T-helper 2 cell (primary cell): ENCODE results near the gene LCN15.
"Not testable (repeated sequence)": the region's sequence is repeated elsewhere in the genome, so short reads cannot be mapped to it uniquely, and the experiment has no call there.

Source experiments
- DNase-seq, 5 experiments: peaks; one replicate each; pipeline versions ENCODE4 v3.0.0 to v3.0.0-alpha.2; 2012 to 2022

The LCN15 gene

GRCh38 chr9:136773386-136774044, 9.2 kb upstream of the LCN15 start:
- DNase-seq, result peak in 1 of 5 experiments; percentile 27

- no peak for DNase-seq
Measured at GRCh38 chr9:136771907-136772415, 7.6 kb upstream of the LCN15 start.

GRCh38 chr9:136769710-136770191, 5.4 kb upstream of the LCN15 start:
- peak in 3 of 5 experiments; percentile 26 to 57 (median 44) for DNase-seq

DNA sequence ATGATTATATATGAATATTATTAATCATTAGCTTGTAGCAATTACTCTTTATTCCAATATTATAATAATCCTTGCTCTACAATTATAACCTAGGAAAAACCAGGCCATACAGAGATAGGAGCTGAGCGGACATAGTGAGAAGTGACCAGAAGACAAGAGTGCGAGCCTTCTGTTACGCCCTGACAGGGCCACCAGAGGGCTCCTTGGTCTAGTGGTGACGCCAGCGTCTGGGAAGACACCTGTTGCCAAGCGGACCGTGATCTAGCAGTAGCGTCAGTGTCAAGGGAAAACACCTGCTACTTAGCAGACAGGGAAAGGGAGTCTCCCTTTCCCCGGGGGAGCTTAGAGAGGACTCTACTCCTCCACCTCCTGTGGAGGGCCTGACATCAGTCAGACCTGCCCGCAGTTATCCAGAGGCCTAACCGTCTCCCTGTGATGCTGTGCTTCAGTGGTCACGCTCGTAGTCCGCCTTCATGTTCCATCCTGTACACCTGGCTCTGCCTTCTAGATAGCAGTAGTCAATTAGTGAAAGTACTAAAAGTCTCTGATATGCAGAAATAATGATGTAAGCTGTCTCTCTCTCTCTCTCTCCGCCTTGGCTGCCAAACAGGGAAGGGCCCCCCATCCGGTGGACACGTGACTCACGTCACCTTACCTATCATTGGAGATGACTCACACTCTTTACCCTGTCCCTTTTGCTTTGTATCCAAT, 2.2 kb upstream of the LCN15 start:
- DNase-seq, result peak in 3 of 5 experiments; percentile 37 to 45 (median 40)

DNA sequence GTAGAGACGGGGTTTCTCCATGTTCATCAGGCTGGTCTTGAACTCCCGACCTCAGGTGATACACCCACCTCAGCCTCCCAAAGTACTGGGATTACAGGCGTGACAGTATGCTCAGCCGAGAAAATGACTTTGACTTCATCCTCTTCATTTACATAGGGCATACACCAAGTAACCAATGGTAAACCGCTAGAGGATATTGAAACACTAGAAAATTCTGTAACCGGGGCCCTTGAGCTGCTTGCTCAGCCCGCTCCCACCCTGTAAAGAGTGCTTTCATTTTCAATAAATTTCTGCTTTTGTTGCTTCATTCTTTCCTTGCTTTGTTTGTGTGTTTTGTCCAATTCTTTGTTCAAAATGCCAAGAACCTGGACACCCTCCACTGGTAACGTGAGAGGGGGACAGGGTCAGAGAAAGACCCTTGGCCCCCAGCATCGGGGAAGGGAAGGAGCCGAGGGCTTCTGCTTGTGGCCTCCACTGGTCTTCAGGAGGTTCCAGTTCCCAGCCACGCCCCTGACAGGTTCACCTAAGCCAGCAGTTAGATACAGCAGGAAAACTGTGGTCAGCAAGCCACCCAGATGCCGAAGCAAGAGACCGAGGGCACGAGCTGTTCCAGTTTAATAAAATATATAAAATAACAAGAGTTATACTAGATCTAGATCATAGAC, 1.6 kb upstream of the LCN15 start:
- DNase-seq, result not testable (repeated sequence)

- DNase-seq, result no peak
Measured at GRCh38 chr9:136765041-136765440, 723 bp upstream of the LCN15 start.

- no peak for DNase-seq
Measured at GRCh38 chr9:136763649-136764035, 676 bp downstream of the LCN15 start.

GRCh38 chr9:136762915-136763648, 1.2 kb downstream of the LCN15 start:
- peak in 2 of 5 experiments; percentile 40 to 43 for DNase-seq

- no peak for DNase-seq
Measured at GRCh38 chr9:136762221-136762691, 2.1 kb downstream of the LCN15 start.

DNA sequence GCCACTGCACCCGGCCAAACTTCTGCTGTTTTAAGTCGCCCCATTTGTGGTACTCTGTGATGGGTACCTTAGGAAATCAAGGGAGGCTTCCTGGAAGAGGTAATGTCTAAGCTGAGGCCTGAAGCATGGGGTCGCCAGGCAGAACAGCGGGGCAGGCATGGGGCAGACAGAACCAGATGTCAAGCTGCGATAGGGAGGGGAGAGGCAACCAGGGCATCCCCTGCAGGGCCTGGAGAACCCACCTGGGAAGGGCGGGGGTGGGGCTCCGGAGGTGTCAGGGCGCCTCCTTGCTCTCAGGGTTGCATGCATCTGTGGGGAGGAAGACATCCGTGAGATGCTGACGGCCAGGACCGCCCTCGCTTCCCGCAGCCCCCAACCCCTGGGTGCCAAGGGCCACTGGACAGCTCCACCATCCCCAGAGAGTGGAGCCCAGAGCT, 2.8 kb downstream of the LCN15 start:
- no peak for DNase-seq

DNA sequence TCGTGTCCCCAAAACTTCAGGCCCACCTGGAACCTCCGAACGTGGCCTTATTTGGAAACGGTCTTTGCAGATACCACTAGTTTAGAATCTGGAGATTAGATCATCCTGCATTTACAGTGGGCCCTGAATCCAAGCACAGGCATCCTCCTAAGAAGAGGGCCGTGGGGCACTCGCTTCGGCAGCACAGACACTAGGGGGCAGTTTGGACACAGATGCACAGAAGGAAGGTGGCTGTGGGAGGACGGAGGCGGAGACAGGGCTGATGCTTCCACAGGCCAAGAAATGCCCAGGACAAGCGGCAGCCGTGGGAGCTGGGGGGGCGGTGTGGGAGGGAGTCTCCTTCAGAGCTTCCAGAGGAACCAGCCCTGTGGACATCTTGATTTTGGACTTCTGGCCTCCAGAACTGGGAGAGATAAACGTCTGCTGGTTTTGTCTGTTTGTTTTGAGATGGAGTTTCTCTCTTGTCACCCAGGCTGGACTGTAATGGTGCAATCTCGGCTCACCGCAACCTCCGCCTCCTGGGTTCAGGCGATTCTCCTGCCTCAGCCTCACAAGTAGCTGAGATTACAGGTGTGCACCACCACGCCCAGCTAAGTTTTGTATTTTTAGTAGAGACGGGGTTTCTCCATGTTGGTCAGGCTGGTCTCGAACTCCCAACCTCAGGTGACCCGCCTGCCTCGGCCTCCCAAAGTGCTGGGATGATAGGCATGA, 3.3 kb downstream of the LCN15 start:
- DNase-seq, result not testable (repeated sequence)

DNA sequence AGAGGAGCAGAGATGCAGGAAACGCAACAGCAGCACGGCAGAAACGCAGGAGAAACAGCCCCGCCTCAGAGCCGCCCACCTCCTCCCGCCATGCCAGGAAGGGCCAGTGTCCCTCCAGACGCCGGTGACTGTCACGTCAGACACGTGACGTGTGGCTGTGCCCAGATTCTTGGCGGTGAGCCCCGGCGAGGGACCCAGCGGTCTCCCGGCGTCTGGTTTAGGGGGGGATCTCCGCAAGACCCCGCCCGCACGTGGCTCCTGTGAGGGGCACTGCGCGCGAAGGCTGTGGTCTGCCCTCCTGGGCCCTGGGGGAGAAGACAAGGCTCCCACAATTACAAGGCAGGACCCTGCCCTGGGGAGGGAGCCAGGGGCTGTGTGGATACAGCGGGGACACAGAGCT, 3.9 kb downstream of the LCN15 start:
- no peak for DNase-seq

DNA sequence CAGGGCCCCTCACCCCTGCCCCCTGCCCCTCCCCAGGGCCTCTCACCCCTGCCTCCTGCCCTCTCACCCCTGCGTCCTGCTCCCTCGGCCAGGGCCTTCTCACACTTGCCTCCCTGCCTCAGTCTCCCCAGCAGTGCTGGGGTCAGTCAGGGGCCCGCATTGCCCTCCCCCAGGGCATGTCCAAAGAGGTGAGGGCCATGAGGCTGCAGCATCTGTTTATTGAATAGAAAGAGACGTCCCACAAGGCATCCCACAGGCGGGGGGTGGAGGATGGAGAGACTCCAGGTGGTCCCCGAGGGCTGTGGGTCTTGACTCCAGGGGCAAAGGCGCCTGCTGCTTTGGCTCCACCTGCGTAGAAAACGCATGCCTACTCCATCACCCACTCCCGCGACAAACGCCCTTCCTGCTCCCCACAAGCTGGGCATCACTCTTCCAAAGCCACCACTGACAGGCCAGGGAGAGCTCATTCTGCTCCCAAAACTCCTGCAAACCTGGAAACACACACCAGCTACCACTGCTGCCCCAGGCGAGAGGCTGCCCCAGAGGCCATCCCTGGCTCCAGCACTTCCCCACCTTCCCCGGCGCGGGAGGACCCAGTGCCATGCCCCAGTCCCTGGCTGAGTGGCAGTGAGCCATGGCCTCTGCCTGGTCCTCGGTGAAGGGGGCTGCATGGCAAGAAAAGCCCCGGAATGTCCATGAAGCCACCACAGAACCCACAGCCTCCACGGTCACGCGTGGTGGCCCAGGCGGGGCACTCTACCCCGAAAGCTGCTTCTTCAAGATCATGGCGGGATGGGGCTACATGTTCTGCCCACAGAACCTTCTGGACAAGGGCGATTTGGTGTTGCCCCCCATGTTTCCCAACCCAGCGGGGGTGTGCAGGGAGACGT, 4.6 kb downstream of the LCN15 start:
- DNase-seq, result no peak

GRCh38 chr9:136759001-136759400, 5.3 kb downstream of the LCN15 start:
- no peak for DNase-seq

DNA sequence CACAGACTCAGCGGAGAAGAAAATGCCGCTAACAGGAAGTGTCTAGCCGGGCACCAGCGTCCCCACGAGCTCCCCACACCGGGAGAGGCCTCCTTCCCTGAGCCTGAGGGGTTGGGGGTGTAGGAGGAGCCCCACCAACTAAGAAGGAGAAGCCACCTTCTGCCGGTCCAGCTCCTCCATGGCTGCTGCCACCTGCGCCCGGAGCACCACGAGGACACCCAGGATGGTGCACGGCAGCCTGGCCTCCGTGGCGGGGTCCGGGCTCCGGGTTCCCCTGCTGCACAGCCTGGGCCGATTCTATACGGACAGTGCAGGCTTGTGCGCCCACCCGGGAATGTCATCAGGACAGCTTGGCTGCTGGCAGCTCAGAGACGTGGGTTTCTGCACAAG, 6.6 kb downstream of the LCN15 start:
- DNase-seq, result no peak

GRCh38 chr9:136757328-136757727, 7.0 kb downstream of the LCN15 start:
- DNase-seq, result no peak

DNA sequence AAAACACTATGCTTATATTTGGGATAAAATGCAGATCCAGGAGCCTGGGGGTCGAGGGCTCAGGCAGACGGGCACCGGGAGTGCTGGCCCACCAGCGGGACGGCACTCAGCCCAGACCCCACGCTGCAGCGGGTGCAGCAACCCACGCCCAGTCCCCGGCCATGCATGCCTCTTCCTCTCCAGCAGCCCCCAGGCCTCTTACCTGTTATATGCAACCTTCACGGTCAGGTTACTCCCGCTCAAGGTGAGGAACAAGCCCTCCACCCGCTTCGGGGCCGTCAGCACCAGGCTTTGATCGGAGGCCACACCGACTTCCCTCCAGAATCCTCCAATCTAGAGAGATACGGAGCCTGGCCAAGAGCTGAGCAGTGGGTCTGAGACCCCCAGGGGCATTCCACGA, 7.5 kb downstream of the LCN15 start:
- DNase-seq, result no peak

- DNase-seq, result no peak
Measured at GRCh38 chr9:136756134-136756438, 8.2 kb downstream of the LCN15 start.

DNA sequence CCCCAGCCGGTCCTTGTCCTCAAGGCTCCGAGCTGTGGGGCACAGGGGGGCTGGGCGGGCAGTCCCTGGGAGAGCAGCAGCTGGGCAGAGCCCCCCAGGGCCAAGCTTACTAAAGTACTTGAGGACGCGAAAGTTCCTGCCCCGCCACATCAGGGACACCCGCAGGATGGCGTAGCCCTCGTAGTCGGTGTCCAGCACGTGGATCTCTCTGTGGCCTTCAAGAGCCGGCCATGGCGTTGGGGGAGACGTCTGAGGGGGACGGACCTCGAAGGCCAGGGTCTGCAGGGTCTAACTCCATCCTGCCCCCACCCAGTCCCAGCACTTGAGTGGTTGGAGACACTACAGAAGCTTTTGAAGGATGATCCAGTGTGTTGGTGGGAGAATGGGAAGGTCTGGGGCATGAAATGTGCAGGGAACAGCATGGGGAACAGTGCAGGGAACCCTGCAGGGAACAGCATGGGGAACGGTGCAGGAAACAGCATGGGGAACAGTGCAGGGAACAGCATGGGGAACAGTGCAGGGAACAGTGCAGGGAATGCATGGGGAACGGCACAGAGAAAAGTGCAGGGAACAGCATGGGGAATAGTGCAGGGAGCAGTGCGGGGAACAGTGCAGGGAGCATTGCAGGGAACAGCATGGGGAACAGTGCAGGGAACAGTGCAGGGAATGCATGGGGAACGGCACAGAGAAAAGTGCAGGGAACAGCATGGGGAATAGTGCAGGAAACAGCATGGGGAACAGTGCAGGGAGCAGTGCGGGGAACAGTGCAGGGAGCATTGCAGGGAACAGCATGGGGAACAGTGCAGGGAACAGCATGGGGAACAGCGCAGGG, 8.8 kb downstream of the LCN15 start:
- not testable (repeated sequence) for DNase-seq
